Transverse colon (tissue), 4 donors: Measurements from ENCODE around the gene FAM228B. TPM values are rescaled to one million over a fixed set of nuclear protein-coding genes. Genes with fewer than 3 reads are reported as not detected.

Experiments used
- DNase-seq: peaks from one replicate; pipeline ENCODE4 v3.0.0-alpha.2; 2019
- H3K27ac ChIP-seq, 4 donors: fragments of 200-600 bp; sonication (generic); 2 replicates each; pipeline ENCODE4 v1.5.1; 2016 to 2018; ENCODE audit warnings: inconsistent platforms in 4 of 4
- H3K27me3 ChIP-seq: fragments of 200-600 bp; sonication (generic); 2 replicates; pipeline ENCODE4 v1.5.1; 2017; ENCODE audit warnings: inconsistent platforms
- H3K36me3 ChIP-seq, 4 donors: fragments of 200-600 bp; sonication (generic); 2 replicates each; pipeline ENCODE4 v1.5.1; 2017 to 2019; ENCODE audit warnings: inconsistent platforms in 4 of 4
- H3K4me1 ChIP-seq, 4 donors: fragments of 200-600 bp; sonication (generic); 2 replicates each; pipeline ENCODE4 v1.5.1; 2017 to 2020; ENCODE audit warnings: inconsistent platforms in 4 of 4
- H3K4me3 ChIP-seq, 4 donors: fragments of 200-600 bp; sonication (generic); 1 replicate in 1 of 4; 2 replicates in 3 of 4; pipeline versions ENCODE4 v1.5.1 to v1.6.1; 2017 to 2019; ENCODE audit warnings: inconsistent platforms in 4 of 4
- H3K9me3 ChIP-seq, 2 donors: fragments of 200-600 bp; sonication (generic); 2 replicates each; pipeline ENCODE4 v1.5.1; 2017 to 2019; ENCODE audit warnings: inconsistent platforms in 2 of 2
- CTCF ChIP-seq, 5 experiments: fragments of 200-600 bp in 3 of 5; fragments of 450-650 bp in 2 of 5; sonication (generic) in 3 of 5; IDR thresholded peaks; 1 replicate in 2 of 5; 2 replicates in 3 of 5; pipeline ENCODE4 v1.5.1; 2016 to 2017; ENCODE audit warnings: antibody characterized with exemption in 5 of 5, inconsistent platforms in 3 of 5, mild to moderate bottlenecking in 2 of 5, moderate library complexity in 1 of 5
- EP300 ChIP-seq: sonication (generic); formaldehyde crosslinking; IDR thresholded peaks from one replicate; pipeline ENCODE4 v1.6.1; 2017; ENCODE audit warnings: antibody characterized with exemption, low read depth
- POLR2A ChIP-seq: fragments of 450-650 bp; IDR thresholded peaks from one replicate; pipeline ENCODE4 v1.6.1; 2016; ENCODE audit warnings: antibody characterized with exemption, mild to moderate bottlenecking, moderate library complexity
- POLR2AphosphoS5 ChIP-seq, 3 donors: sonication (generic); formaldehyde crosslinking; IDR thresholded peaks; one replicate each; pipeline ENCODE4 v1.6.1; 2016; ENCODE audit warnings: antibody characterized with exemption in 3 of 3
- WGBS, 2 donors: methylation state at CpG; one replicate each; pipeline ENCODE4 v1.1.5; 2018; ENCODE audit warnings: low coverage in 1 of 2; 5-methylcytosine and 5-hydroxymethylcytosine counted together
- in situ Hi-C, 4 donors: fragments of 200-750 bp; cut with MboI; loops; one replicate each; pipeline versions ENCODE4 v1.15.0 to v1.15.1; 2017; ENCODE audit warnings: low sequenced_read_pairs in 3 of 4, low pct_ligation_motif_present in 1 of 4, low pct_unique_long_range_greater_than_20kb in 1 of 4
- intact Hi-C: fragments of 100-400 bp; cut with DNase I; formaldehyde crosslinking; loops from one replicate; pipeline ENCODE4 v1.15.1; 2023; ENCODE audit warnings: low total_unique reads
- total RNA-seq, 4 donors: library from RNA; depleted of rRNA; stranded (reverse); fragments of >200 nt; gene quantifications; one replicate each; pipeline ENCODE4 v1.1.0, GENCODE V29; 2016

FAM228B gene
- total RNA-seq, 4 donors from 2014 or later = 0.75 to 17.8 (median 3.9) TPM

DNA sequence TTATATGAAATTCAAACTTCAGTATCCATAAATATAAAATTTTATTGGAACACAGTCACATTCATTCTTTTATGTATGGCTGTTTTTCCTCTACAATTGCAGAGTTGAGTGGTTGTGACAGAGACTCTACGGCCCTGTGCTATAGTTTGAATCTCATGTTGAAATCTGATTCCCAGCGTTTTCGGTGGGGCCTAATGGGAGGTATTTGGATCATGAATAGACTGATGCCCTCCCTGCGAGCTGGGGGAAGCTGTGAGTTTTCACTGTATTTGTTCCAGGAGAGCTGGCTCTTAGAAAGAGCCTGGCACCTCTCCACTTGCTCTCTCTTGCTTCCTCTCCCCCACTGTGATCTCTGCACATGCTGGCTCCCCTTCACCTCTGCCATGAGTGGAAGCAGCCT lies 1.8 kb upstream of the FAM228B start:
- in situ Hi-C loops = no loop called here
- Histone ChIP-seq H3K27me3 (no peaks in the 10 kb centered on the region), H3K4me3 (no peak overlapping the region), H3K4me1 (peaks cover 0 to 19% (median 8%) of the 10 kb centered on the region in 4 donors), H3K27ac (peak overlapping the region in 1 of 4 donors; percentile 14), H3K36me3 (no peaks in the 10 kb centered on the region), H3K9me3 (no peaks in the 10 kb centered on the region)
- no peak for TF ChIP-seq CTCF (IDR thresholded peaks at IDR 0.05)
- TF ChIP-seq POLR2A = no peak
- TF ChIP-seq EP300 = no peak
- no peak for TF ChIP-seq POLR2AphosphoS5 (IDR thresholded peaks at IDR 0.05)
- WGBS, 2 donors = 75 to 80% methylated on average over 4 of the region's 4 CpGs
- DNase-seq = no peak
- intact Hi-C loops = no loop called here

DNA sequence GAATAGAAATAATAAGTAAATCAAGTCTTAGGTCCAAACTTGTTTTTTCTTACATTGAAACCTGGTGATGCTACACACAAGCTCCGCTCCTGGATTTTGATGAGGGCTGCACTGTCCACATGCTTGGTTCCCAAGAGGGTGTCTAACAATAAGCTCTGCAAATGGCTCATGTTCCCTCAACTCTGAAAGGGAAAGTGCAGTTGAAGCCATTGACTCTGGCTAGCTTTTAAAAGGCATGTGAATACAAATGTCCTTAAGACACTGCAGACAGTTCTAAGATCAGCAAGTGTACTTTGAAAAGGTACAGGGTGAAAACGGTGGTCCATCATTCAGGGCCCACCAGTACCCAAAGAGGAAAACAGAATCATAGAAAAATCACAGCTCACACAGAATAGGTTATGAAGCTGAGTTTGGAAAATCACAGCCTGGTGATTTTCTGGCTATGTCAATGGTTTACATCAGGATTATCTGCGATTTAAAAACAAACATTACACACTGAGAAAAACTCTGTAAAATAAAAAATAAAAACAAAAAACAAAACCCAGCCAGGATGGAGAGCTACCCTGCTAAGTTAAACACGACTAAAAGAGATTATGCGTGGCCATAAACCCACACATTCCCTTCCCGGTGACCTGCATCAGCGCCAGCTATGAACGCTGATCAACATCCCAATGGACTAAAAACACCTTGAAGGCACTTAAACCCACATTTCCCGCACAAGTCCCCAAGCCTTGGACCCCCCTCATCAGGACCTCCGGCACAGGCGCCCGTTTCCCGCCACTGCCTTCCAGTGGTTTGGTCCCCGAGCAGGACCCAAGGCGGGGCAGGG lies 689 bp upstream of the FAM228B start:
- Histone ChIP-seq H3K9me3 (no peaks in the 10 kb centered on the region), H3K27me3 (no peaks in the 10 kb centered on the region), H3K4me1 (peaks cover 0 to 19% (median 8%) of the 10 kb centered on the region in 4 donors), H3K36me3 (no peaks in the 10 kb centered on the region), H3K27ac (peak overlapping the region; percentile 87 to 91 (median 88)), H3K4me3 (peak overlapping the region; percentile 70 to 73 (median 73))
- in situ Hi-C loops = no loop called here
- no peak for TF ChIP-seq EP300
- TF ChIP-seq POLR2A = no peak
- no peak for TF ChIP-seq CTCF (IDR thresholded peaks at IDR 0.05)
- no peak for TF ChIP-seq POLR2AphosphoS5 (IDR thresholded peaks at IDR 0.05)
- DNase-seq = no peak
- intact Hi-C loops = no loop called here
- 9 to 10% methylated on average over 7 to 15 of the region's 15 CpGs for WGBS, 2 donors

GRCh38 chr2:24123922-24124580 lies 782 bp downstream of the FAM228B start:
- H3K27me3 ChIP-seq = no peaks in the 10 kb centered on the region
- H3K27ac ChIP-seq = peak overlapping the region; percentile 87 to 91 (median 88)
- peaks cover 0 to 19% (median 8%) of the 10 kb centered on the region in 4 donors for H3K4me1 ChIP-seq
- no peak for TF ChIP-seq POLR2A
- TF ChIP-seq POLR2AphosphoS5 (IDR thresholded peaks at IDR 0.05) = no peak
- no peak for TF ChIP-seq CTCF (IDR thresholded peaks at IDR 0.05)
- no peak for TF ChIP-seq EP300
- no peaks in the 10 kb centered on the region for H3K36me3 ChIP-seq
- in situ Hi-C loops (no loop called here), intact Hi-C loops (no loop called here)
- WGBS, 2 donors = 5 to 6% methylated on average over 3 to 9 of the region's 9 CpGs
- peak overlapping the region; percentile 70 to 73 (median 73) for H3K4me3 ChIP-seq
- DNase-seq = no peak
- H3K9me3 ChIP-seq = no peaks in the 10 kb centered on the region

- in situ Hi-C loops (no loop called here), intact Hi-C loops (no loop called here)
- WGBS, 2 donors = 7 to 43% methylated on average over 1 of the region's 1 CpG
- H3K4me3 ChIP-seq = no peak overlapping the region
- DNase-seq = no peak
- H3K36me3 ChIP-seq = no peaks in the 10 kb centered on the region
- no peak for TF ChIP-seq CTCF (IDR thresholded peaks at IDR 0.05)
- TF ChIP-seq EP300 = no peak
- no peaks in the 10 kb centered on the region for H3K9me3 ChIP-seq
- H3K27me3 ChIP-seq = no peaks in the 10 kb centered on the region
- peaks cover 0 to 19% (median 8%) of the 10 kb centered on the region in 4 donors for H3K4me1 ChIP-seq
- H3K27ac ChIP-seq = peak overlapping the region in 1 of 4 donors; percentile 9
Observed at GRCh38 chr2:24125956-24126355, 2.7 kb downstream of the FAM228B start.
